ENCODE data around the gene CYSRT1.

CYSRT1 gene

GRCh38 chr9:137273095-137273490 is 48.1 kb downstream of the CYSRT1 start:
- no peak for DNase-seq

GRCh38 chr9:137273611-137274320 is 48.8 kb downstream of the CYSRT1 start:
- no peak for DNase-seq

- no peak for DNase-seq
Observed at GRCh38 chr9:137275203-137275587, 50.2 kb downstream of the CYSRT1 start.
